KMS-11 (cell line): ENCODE results near the gene E2F2.

Source experiments
- H2AFZ ChIP-seq: fragments of 200-600 bp; sonication (generic); 2 replicates; pipeline ENCODE4 v1.6.1; 2016; ENCODE audit warnings: antibody characterized with exemption, mixed run types, low read depth
- H3K27ac ChIP-seq: fragments of 200-600 bp; sonication (generic); 2 replicates; pipeline ENCODE4 v1.6.1; 2016; ENCODE audit warnings: mild to moderate bottlenecking, mixed run types
- H3K27me3 ChIP-seq: fragments of 200-600 bp; sonication (generic); 2 replicates; pipeline ENCODE4 v1.6.1; 2017; ENCODE audit warnings: mild to moderate bottlenecking, low read depth, mixed run types, moderate library complexity; ENCODE audit not compliant: insufficient read depth
- H3K36me3 ChIP-seq: fragments of 200-600 bp; sonication (generic); 2 replicates; pipeline ENCODE4 v1.6.1; 2017; ENCODE audit warnings: mild to moderate bottlenecking, mixed run types; ENCODE audit not compliant: insufficient read depth
- H3K4me1 ChIP-seq: fragments of 200-600 bp; sonication (generic); 2 replicates; pipeline ENCODE4 v1.6.1; 2016; ENCODE audit warnings: mild to moderate bottlenecking, low read depth, mixed run types; ENCODE audit not compliant: poor library complexity, severe bottlenecking
- H3K4me2 ChIP-seq: fragments of 200-600 bp; sonication (generic); 2 replicates; pipeline ENCODE4 v1.7.0; 2016; ENCODE audit warnings: mild to moderate bottlenecking, mixed run types
- H3K4me3 ChIP-seq: fragments of 200-600 bp; sonication (generic); IDR thresholded peaks from 2 replicates; pipeline ENCODE4 v1.6.1; 2017; ENCODE audit warnings: low read depth, low read length, mixed read lengths; ENCODE audit not compliant: insufficient read depth
- H3K79me2 ChIP-seq: fragments of 200-600 bp; sonication (generic); 2 replicates; pipeline ENCODE4 v1.6.1; 2016; ENCODE audit warnings: low read depth, mixed run types; ENCODE audit not compliant: insufficient read depth
- H3K9ac ChIP-seq: fragments of 200-600 bp; sonication (generic); 2 replicates; pipeline ENCODE4 v1.6.1; 2016; ENCODE audit warnings: mild to moderate bottlenecking, mixed run types
- H4K20me1 ChIP-seq: fragments of 200-600 bp; sonication (generic); 2 replicates; pipeline ENCODE4 v1.6.1; 2016; ENCODE audit warnings: mild to moderate bottlenecking, mixed run types; ENCODE audit not compliant: insufficient read depth
- CTCF ChIP-seq: fragments of 200-600 bp; sonication (generic); conservative IDR thresholded peaks from 2 replicates; pipeline ENCODE4 v1.6.1; 2017; ENCODE audit warnings: low read depth, mild to moderate bottlenecking, antibody characterized with exemption, low read length, moderate library complexity, mixed read lengths

Gene E2F2

GRCh38 chr1:23564529-23565122 lies 33.6 kb upstream of the E2F2 start:
- Histone ChIP-seq H3K4me2 (no peak overlapping the region), H3K9ac (no peak overlapping the region), H4K20me1 (no peaks in the 10 kb centered on the region), H2AFZ (no peak overlapping the region), H3K4me1 (peaks cover 16% of the 10 kb centered on the region), H3K36me3 (no peaks in the 10 kb centered on the region), H3K79me2 (no peaks in the 10 kb centered on the region), H3K27me3 (peaks cover 10% of the 10 kb centered on the region; the same call in 1 of the 2 replicates), H3K4me3 (no peak overlapping the region), H3K27ac (no peak overlapping the region)
- TF ChIP-seq CTCF, result no peak

- H4K20me1 ChIP-seq, result no peaks in the 10 kb centered on the region
- H2AFZ ChIP-seq, result no peak overlapping the region
- no peak for TF ChIP-seq CTCF
- no peak overlapping the region for H3K4me3 ChIP-seq
- H3K9ac ChIP-seq, result no peak overlapping the region
- H3K4me1 ChIP-seq, result peaks cover 17% of the 10 kb centered on the region
- no peaks in the 10 kb centered on the region for H3K36me3 ChIP-seq
- H3K27me3 ChIP-seq, result peaks cover 9% of the 10 kb centered on the region; the same call in 1 of the 2 replicates
- H3K4me2 ChIP-seq, result no peak overlapping the region
- H3K79me2 ChIP-seq, result no peaks in the 10 kb centered on the region
- no peak overlapping the region for H3K27ac ChIP-seq
These were observed 32.8 kb upstream of the E2F2 start for GRCh38 chr1:23563755-23564374.

GRCh38 chr1:23563003-23563402 lies 32.0 kb upstream of the E2F2 start:
- H3K4me2 ChIP-seq, result no peak overlapping the region
- peaks cover 4% of the 10 kb centered on the region; the same call in 1 of the 2 replicates for H3K27me3 ChIP-seq
- H3K79me2 ChIP-seq, result no peaks in the 10 kb centered on the region
- H3K4me3 ChIP-seq, result no peak overlapping the region
- H4K20me1 ChIP-seq, result no peaks in the 10 kb centered on the region
- H2AFZ ChIP-seq, result no peak overlapping the region
- no peaks in the 10 kb centered on the region for H3K36me3 ChIP-seq
- no peak overlapping the region for H3K27ac ChIP-seq
- TF ChIP-seq CTCF, result no peak
- H3K4me1 ChIP-seq, result peaks cover 23% of the 10 kb centered on the region
- no peak overlapping the region for H3K9ac ChIP-seq

- Histone ChIP-seq H3K36me3 (no peaks in the 10 kb centered on the region), H3K4me2 (no peak overlapping the region), H4K20me1 (no peaks in the 10 kb centered on the region), H3K27ac (no peak overlapping the region), H2AFZ (no peak overlapping the region), H3K4me3 (no peak overlapping the region), H3K4me1 (peaks cover 30% of the 10 kb centered on the region), H3K9ac (no peak overlapping the region), H3K79me2 (no peaks in the 10 kb centered on the region), H3K27me3 (peaks cover 4% of the 10 kb centered on the region; the same call in 1 of the 2 replicates)
- no peak for TF ChIP-seq CTCF
These were observed 31.3 kb upstream of the E2F2 start for GRCh38 chr1:23562137-23562876.
